ENCODE data around the gene CNPY1. TPM values are rescaled to one million over a fixed set of nuclear protein-coding genes. Genes with fewer than 3 reads are reported as not detected.
A peak's percentile ranks its signal among the peaks of the same experiment; 100 is the strongest.

Gene CNPY1
- total RNA-seq, 1 donor from 2014 or later = not detected

DNA sequence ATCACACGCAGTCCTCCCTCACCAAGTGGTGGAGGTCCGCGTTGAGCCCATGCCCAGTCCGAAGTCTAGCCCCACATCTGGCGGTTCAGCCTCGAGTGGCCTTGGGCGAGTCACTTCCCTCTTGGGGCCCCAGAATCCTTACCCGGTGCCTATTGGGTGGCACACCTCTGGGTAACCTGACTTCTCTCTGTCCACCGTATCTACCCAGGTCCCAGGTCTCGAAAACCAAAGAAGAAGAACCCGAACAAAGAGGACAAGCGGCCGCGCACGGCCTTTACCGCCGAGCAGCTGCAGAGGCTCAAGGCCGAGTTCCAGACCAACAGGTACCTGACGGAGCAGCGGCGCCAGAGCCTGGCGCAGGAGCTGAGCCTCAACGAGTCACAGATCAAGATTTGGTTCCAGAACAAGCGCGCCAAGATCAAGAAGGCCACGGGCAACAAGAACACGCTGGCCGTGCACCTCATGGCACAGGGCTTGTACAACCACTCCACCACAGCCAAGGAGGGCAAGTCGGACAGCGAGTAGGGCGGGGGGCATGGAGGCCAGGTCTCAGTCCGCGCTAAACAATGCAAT is 84.1 kb downstream of the CNPY1 start:
- H3K27me3 Mint-ChIP-seq (ENCODE audit: low read depth) = peaks cover 90% of the 10 kb centered on the region
- no peak for DNase-seq (ENCODE audit: low spot score in 2 of 2, unreplicated experiment in 2 of 2)
- TF ChIP-seq CTCF (IDR thresholded peaks at IDR 0.05; ENCODE audit: unreplicated experiment) = no peak
- H3K27ac Mint-ChIP-seq = no peak overlapping the region
- H3K36me3 Mint-ChIP-seq = no peaks in the 10 kb centered on the region
- H3K9me3 Mint-ChIP-seq = no peaks in the 10 kb centered on the region
- H3K4me3 Mint-ChIP-seq = no peak overlapping the region
- peaks cover 6% of the 10 kb centered on the region for H3K4me1 Mint-ChIP-seq

GRCh38 chr7:155461631-155462030 is 84.7 kb downstream of the CNPY1 start:
- H3K4me1 Mint-ChIP-seq = peaks cover 10% of the 10 kb centered on the region
- H3K9me3 Mint-ChIP-seq = no peaks in the 10 kb centered on the region
- no peak for TF ChIP-seq CTCF (IDR thresholded peaks at IDR 0.05; ENCODE audit: unreplicated experiment)
- no peak overlapping the region for H3K4me3 Mint-ChIP-seq
- no peak for DNase-seq (ENCODE audit: low spot score in 2 of 2, unreplicated experiment in 2 of 2)
- no peaks in the 10 kb centered on the region for H3K36me3 Mint-ChIP-seq
- H3K27ac Mint-ChIP-seq = no peak overlapping the region
- peaks cover 90% of the 10 kb centered on the region for H3K27me3 Mint-ChIP-seq (ENCODE audit: low read depth)

DNA sequence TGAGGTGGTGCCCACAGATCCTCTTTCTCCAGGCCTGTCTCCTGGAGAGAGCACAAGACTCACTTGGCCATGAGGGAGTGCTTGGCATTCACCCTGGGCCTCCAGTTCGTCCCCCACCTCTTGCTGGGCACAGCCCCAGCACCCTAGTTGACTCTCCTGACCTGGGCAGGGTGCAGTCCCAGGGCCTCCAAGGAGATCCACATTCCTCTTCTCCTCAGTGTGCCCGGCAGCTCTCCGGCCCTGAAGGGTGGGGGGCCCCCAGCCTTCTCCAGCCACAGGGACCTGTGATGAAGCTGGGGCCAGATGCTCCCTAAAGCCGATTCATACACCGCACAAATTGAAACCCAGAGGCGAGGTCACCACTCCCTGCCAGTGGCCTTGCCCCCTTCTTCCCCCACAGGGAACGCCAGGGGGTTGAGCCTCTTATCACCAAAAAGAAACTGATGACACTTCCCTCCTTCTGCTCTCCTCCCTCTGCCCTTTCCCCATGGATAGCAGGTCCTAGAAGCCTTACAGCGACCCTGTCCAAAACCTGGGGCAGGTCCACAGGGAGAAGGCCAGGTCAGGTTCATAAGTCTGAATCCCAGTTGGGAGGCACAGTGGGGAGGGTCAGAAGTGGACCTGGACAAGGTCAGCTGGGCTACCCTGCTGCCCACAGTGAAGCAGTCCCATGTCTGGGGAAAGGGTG is 85.3 kb downstream of the CNPY1 start:
- DNase-seq (ENCODE audit: low spot score in 2 of 2, unreplicated experiment in 2 of 2) = no peak

DNA sequence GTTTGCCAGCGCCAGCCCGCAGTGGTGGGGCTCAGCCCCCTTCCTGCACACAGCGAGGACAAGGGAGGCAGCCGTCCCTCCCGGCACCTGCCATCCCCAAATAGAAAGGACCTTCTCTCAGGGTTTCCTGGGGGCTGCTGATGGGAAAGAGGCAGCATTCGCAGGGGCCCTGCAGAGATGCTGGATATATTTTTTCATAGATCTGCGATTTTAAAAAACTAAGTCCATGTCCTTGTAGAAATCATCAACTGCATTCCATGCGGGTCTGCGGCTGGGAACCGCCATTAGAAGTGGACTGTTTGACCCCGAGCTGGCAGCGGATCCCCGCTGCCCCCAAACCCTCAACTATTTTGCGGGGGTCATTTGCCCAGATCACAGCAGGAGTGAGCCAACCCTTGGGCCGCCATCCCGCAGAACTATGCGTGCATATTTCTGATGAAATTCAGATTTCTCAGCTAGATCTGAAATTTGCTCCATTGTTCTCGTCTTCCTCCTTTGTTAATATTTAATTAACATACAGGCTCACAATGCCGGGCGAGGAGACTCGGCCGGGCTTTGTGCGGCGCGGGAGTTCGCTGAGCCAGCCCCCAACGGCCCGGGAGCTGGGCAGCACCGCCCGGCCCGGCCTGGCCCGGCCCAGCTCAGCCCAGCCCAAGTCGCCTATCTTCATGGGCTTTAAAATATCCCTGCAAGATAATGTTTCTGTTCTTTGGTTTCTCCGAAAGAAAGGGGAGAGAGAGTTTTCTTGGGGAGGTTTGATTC is 86.5 kb downstream of the CNPY1 start:
- no peak for TF ChIP-seq CTCF (IDR thresholded peaks at IDR 0.05; ENCODE audit: unreplicated experiment)
- H3K9me3 Mint-ChIP-seq = no peaks in the 10 kb centered on the region
- H3K27me3 Mint-ChIP-seq (ENCODE audit: low read depth) = peaks cover 90% of the 10 kb centered on the region
- no peak overlapping the region for H3K27ac Mint-ChIP-seq
- H3K36me3 Mint-ChIP-seq = no peaks in the 10 kb centered on the region
- no peak for DNase-seq (ENCODE audit: low spot score in 2 of 2, unreplicated experiment in 2 of 2)
- peak overlapping the region; percentile 37 for H3K4me3 Mint-ChIP-seq
- peaks cover 10% of the 10 kb centered on the region for H3K4me1 Mint-ChIP-seq

More for the DNA sequence above, 85.3 kb downstream of the CNPY1 start:
- Mint-ChIP-seq H3K27ac (no peak overlapping the region), H3K4me1 (peaks cover 10% of the 10 kb centered on the region), H3K4me3 (no peak overlapping the region), H3K9me3 (no peaks in the 10 kb centered on the region), H3K36me3 (no peaks in the 10 kb centered on the region), H3K27me3 (ENCODE audit: low read depth) (peaks cover 90% of the 10 kb centered on the region)
- no peak for TF ChIP-seq CTCF (IDR thresholded peaks at IDR 0.05; ENCODE audit: unreplicated experiment)

- DNase-seq (ENCODE audit: low spot score in 2 of 2, unreplicated experiment in 2 of 2) = no peak
- Mint-ChIP-seq H3K36me3 (no peaks in the 10 kb centered on the region), H3K27ac (no peak overlapping the region), H3K4me3 (peak overlapping the region; percentile 37), H3K4me1 (peaks cover 14% of the 10 kb centered on the region), H3K9me3 (no peaks in the 10 kb centered on the region), H3K27me3 (ENCODE audit: low read depth) (peaks cover 90% of the 10 kb centered on the region)
- TF ChIP-seq CTCF (IDR thresholded peaks at IDR 0.05; ENCODE audit: unreplicated experiment) = no peak
These were observed 87.3 kb downstream of the CNPY1 start for GRCh38 chr7:155458878-155459699.

Data from mesothelial cell of epicardium (in vitro differentiated cells).